Measurements from ENCODE around the gene MSRB1.

Gene MSRB1

DNA sequence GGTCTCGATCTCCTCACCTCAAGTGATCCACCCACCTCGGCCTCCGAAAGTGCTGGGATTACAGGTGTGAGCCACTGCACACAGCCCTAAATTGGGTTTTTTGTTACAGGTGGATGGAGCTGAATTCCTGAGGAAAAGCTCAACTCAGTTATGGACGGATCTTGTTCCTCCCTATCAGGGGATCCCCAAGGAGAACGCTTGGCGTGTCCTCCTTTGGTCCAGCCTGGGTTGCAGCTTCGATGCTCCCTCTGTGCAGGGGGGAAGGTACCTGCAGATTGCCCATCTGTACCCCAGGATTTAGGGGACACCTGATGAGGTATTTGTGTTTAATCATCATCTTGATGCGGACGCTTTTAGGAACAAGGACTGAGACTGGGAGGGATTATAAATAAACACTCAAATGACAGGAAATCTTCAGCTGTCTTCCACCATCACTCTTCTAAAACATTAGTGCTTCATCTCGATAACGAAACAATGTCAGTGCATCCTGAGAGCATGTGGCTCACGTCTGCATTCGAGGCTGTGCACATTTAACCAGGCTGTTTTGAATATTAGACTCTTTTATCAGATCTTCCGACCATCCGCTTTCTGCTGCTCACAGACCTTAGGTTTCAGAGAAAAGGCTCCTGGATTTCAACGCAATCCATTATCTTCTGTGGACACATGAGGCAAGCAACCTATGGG, 52.8 kb downstream of the MSRB1 start:
- no peak overlapping the region for H3K4me3 ChIP-seq (replicated peaks in 1 of 2; ENCODE audit: low read depth in 2 of 2, low read length in 2 of 2)
- TF ChIP-seq, protein P1, sequence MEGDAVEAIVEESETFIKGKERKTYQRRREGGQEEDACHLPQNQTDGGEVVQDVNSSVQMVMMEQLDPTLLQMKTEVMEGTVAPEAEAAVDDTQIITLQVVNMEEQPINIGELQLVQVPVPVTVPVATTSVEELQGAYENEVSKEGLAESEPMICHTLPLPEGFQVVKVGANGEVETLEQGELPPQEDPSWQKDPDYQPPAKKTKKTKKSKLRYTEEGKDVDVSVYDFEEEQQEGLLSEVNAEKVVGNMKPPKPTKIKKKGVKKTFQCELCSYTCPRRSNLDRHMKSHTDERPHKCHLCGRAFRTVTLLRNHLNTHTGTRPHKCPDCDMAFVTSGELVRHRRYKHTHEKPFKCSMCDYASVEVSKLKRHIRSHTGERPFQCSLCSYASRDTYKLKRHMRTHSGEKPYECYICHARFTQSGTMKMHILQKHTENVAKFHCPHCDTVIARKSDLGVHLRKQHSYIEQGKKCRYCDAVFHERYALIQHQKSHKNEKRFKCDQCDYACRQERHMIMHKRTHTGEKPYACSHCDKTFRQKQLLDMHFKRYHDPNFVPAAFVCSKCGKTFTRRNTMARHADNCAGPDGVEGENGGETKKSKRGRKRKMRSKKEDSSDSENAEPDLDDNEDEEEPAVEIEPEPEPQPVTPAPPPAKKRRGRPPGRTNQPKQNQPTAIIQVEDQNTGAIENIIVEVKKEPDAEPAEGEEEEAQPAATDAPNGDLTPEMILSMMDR (IDR thresholded peaks at IDR 0.05; ENCODE audit: low read depth, low read length): no peak
- no peak for DNase-seq (ENCODE audit: low read depth in 2 of 2)
